ENCODE data around the gene SRRM1. TPM values are rescaled to one million over a fixed set of nuclear protein-coding genes. Genes with fewer than 3 reads are reported as not detected.

Gene SRRM1
- total and polyA plus RNA-seq, 11 donors = 30.3 to 97.0 (median 61.4) TPM

DNA sequence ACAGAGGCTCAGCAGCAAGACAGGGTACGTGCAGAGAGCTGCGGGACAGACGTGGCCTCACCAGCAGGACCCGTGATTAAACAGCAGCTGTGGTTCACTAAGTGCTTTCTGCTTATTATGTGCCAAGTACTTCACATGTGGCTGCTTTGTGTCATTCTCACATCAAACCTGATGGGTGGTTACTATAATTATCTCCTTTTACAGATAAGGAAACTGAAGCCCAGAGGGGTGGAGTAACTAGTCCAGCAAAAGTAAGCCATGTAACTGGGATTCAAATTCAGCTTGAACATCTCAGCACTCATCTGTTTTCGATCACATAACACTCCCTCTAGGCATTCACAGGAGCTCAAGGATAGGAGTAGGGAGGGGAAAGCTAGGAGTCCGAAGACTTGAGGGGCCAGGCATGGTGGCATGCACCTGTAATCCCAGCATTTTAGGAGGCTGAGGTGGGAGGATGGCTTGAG, 51.3 kb downstream of the SRRM1 start:
- H3K9me3 ChIP-seq = no peaks in the 10 kb centered on the region
- TF ChIP-seq, protein P1, sequence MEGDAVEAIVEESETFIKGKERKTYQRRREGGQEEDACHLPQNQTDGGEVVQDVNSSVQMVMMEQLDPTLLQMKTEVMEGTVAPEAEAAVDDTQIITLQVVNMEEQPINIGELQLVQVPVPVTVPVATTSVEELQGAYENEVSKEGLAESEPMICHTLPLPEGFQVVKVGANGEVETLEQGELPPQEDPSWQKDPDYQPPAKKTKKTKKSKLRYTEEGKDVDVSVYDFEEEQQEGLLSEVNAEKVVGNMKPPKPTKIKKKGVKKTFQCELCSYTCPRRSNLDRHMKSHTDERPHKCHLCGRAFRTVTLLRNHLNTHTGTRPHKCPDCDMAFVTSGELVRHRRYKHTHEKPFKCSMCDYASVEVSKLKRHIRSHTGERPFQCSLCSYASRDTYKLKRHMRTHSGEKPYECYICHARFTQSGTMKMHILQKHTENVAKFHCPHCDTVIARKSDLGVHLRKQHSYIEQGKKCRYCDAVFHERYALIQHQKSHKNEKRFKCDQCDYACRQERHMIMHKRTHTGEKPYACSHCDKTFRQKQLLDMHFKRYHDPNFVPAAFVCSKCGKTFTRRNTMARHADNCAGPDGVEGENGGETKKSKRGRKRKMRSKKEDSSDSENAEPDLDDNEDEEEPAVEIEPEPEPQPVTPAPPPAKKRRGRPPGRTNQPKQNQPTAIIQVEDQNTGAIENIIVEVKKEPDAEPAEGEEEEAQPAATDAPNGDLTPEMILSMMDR (IDR thresholded peaks at IDR 0.05) = no peak
- 10 to 16% (median 12%) methylated on average over 6 of the region's 6 CpGs for WGBS, 4 donors
- no peaks in the 10 kb centered on the region for H3K27me3 ChIP-seq
- DNase-seq = peak in 4 of 5 donors; percentile 73 to 88 (median 80)
- intact Hi-C loops (cut with DNase I) = loop anchor here in 7 of 10 donors (2.0 to 5.0 kb wide), 3 partner anchors 50 to 53 kb away; partner anchors contain the start of gene CLIC4 (in 6 of the 7)
- H3K4me3 ChIP-seq = no peak overlapping the region
- peak; percentile 91 to 94 (median 92) for ATAC-seq
- peak overlapping the region; percentile 35 to 89 (median 73) for H3K27ac ChIP-seq
- peaks cover 14 to 56% (median 36%) of the 10 kb centered on the region in 12 donors for H3K4me1 ChIP-seq
- H3K36me3 ChIP-seq = no peaks in the 10 kb centered on the region

DNA sequence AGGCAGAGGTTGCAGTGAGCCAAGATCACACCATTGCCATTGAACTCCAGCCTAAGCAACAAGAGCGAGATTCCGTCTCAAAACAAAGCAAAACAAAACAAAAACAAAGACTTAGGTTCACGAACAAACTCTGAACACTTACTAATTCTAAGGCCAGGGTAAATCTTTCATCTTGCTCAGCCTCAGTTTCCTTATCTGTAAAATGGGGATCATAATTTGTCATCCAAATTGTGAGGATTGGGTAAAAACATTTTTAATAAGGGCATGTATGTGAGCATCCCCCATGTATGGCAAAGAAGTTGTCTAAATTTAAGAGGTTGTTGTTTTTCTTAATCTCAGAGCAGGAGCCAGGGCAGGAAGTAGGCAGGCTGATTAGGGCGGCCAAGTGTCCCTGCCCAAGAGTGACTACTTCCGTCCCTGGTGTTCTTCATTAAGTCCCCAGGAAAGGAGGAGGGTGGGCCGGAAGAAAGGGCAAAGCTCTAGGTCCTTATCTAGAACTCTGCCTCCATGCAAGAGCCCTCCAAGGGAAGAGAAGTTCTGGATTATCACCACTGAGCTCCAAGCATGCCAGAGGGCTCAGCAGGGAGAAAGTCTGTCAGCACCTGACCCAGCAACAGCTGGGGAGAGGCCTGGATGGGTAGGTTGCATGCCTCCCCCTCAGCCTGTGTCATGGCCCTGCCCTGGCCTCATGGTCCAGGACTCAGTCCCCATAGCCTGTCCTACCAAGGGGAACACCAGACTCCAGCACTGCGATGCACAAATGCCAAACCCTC, 52.3 kb downstream of the SRRM1 start:
- Histone ChIP-seq H3K9me3 (no peaks in the 10 kb centered on the region), H3K27me3 (no peaks in the 10 kb centered on the region), H3K36me3 (no peaks in the 10 kb centered on the region), H3K4me1 (peaks cover 14 to 61% (median 36%) of the 10 kb centered on the region in 12 donors), H3K4me3 (no peak overlapping the region), H3K27ac (peak overlapping the region; percentile 35 to 89 (median 73))
- no peak for TF ChIP-seq POLR2A (IDR thresholded peaks at IDR 0.05)
- TF ChIP-seq, protein P1 (IDR thresholded peaks at IDR 0.05) = no peak
- 41 to 54% (median 47%) methylated on average over 7 of the region's 7 CpGs for WGBS, 4 donors
- DNase-seq = peak in 4 of 5 donors; percentile 33 to 69 (median 50)
- intact Hi-C loops (cut with DNase I) = loop anchor here in 8 of 10 donors (2.0 to 5.0 kb wide), 4 partner anchors 42 to 51 kb away; partner anchors contain the start of gene CLIC4 (in 4 of the 8)
- ATAC-seq = peak in 3 of 4 donors; percentile 25 to 53 (median 40)

- no peaks in the 10 kb centered on the region for H3K36me3 ChIP-seq
- no peaks in the 10 kb centered on the region for H3K9me3 ChIP-seq
- no peaks in the 10 kb centered on the region for H3K27me3 ChIP-seq
- H3K4me3 ChIP-seq = no peak overlapping the region
- WGBS, 4 donors = 88 to 99% (median 96%) methylated on average over 4 to 5 of the region's 5 CpGs
- TF ChIP-seq, protein P1 (IDR thresholded peaks at IDR 0.05) = no peak
- no peak for TF ChIP-seq POLR2A (IDR thresholded peaks at IDR 0.05)
- intact Hi-C loops (cut with DNase I) = loop anchor here in 3 of 10 donors (5.0 kb wide), 2 partner anchors 41 to 46 kb away; no protein-coding TSS in a partner anchor
- H3K4me1 ChIP-seq = peaks cover 14 to 61% (median 36%) of the 10 kb centered on the region in 12 donors
- DNase-seq = no peak
- no peak for ATAC-seq
- H3K27ac ChIP-seq = peak overlapping the region in 11 of 12 donors; percentile 56 to 89 (median 74)
Measured at GRCh38 chr1:24696041-24696755, 53.1 kb downstream of the SRRM1 start.

All from heart left ventricle (tissue), 16 donors.